ENCODE measurements around the gene TXNDC2. TPM values are rescaled to one million over a fixed set of nuclear protein-coding genes. Genes with fewer than 3 reads are reported as not detected.

Gene TXNDC2
- total and polyA plus RNA-seq, 4 donors, result 0.12 to 0.19 (median 0.16) TPM; not detected in 1

- H3K4me1 ChIP-seq (ENCODE audit: control insufficient read depth in 5 of 5, insufficient read depth in 5 of 5, low read length in 5 of 5), result peaks cover 0 to 24% (median 1%) of the 10 kb centered on the region in 5 donors
- H3K4me3 ChIP-seq, result no peak overlapping the region
- no peaks in the 10 kb centered on the region for H3K9me3 ChIP-seq (ENCODE audit: control insufficient read depth in 4 of 4, insufficient read depth in 3 of 4, low read length in 3 of 4)
- DNase-seq, result no peak
- TF ChIP-seq CTCF (IDR thresholded peaks at IDR 0.05; ENCODE audit: control extremely low read depth, extremely low read depth), result no peak
- no peak overlapping the region for H3K27ac ChIP-seq (ENCODE audit: low read depth in 1 of 2, low read length in 1 of 2)
- no peak for ATAC-seq (ENCODE audit: insufficient read depth, low FRiP score)
- H3K27me3 ChIP-seq (ENCODE audit: control insufficient read depth in 3 of 3, insufficient read depth in 3 of 3, low read length in 2 of 3), result no peaks in the 10 kb centered on the region
- peaks cover 1 to 19% (median 11%) of the 10 kb centered on the region in 4 donors for H3K36me3 ChIP-seq (ENCODE audit: control insufficient read depth in 4 of 4, insufficient read depth in 4 of 4, low read length in 4 of 4)
- 78 to 88% methylated on average over 1 of the region's 1 CpG for WGBS, 2 donors
- H3K9ac ChIP-seq (ENCODE audit: insufficient read depth in 1 of 2, low read length in 2 of 2), result no peak overlapping the region
These were observed 45.4 kb downstream of the TXNDC2 start for GRCh38 chr18:9931146-9931545.

GRCh38 chr18:9931678-9932077 lies 45.9 kb downstream of the TXNDC2 start:
- peaks cover 6 to 23% (median 13%) of the 10 kb centered on the region in 4 donors for H3K36me3 ChIP-seq (ENCODE audit: control insufficient read depth in 4 of 4, insufficient read depth in 4 of 4, low read length in 4 of 4)
- no peak for ATAC-seq (ENCODE audit: insufficient read depth, low FRiP score)
- no peak overlapping the region for H3K4me3 ChIP-seq
- H3K9me3 ChIP-seq (ENCODE audit: control insufficient read depth in 4 of 4, insufficient read depth in 3 of 4, low read length in 3 of 4), result no peaks in the 10 kb centered on the region
- no peak overlapping the region for H3K27ac ChIP-seq (ENCODE audit: low read depth in 1 of 2, low read length in 1 of 2)
- H3K4me1 ChIP-seq (ENCODE audit: control insufficient read depth in 5 of 5, insufficient read depth in 5 of 5, low read length in 5 of 5), result peaks cover 0 to 18% (median 0%) of the 10 kb centered on the region in 5 donors
- TF ChIP-seq CTCF (IDR thresholded peaks at IDR 0.05; ENCODE audit: control extremely low read depth, extremely low read depth), result no peak
- no peak overlapping the region for H3K9ac ChIP-seq (ENCODE audit: insufficient read depth in 1 of 2, low read length in 2 of 2)
- 66 to 73% methylated on average over 5 of the region's 5 CpGs for WGBS, 2 donors
- H3K27me3 ChIP-seq (ENCODE audit: control insufficient read depth in 3 of 3, insufficient read depth in 3 of 3, low read length in 2 of 3), result no peaks in the 10 kb centered on the region
- DNase-seq, result no peak

- Histone ChIP-seq H3K36me3 (ENCODE audit: control insufficient read depth in 4 of 4, insufficient read depth in 4 of 4, low read length in 4 of 4) (peaks cover 11 to 39% (median 19%) of the 10 kb centered on the region in 4 donors), H3K9ac (ENCODE audit: insufficient read depth in 1 of 2, low read length in 2 of 2) (no peak overlapping the region), H3K4me1 (ENCODE audit: control insufficient read depth in 5 of 5, insufficient read depth in 5 of 5, low read length in 5 of 5) (peaks cover 0 to 14% (median 0%) of the 10 kb centered on the region in 5 donors), H3K4me3 (no peak overlapping the region), H3K27ac (ENCODE audit: low read depth in 1 of 2, low read length in 1 of 2) (no peak overlapping the region), H3K27me3 (ENCODE audit: control insufficient read depth in 3 of 3, insufficient read depth in 3 of 3, low read length in 2 of 3) (no peaks in the 10 kb centered on the region), H3K9me3 (ENCODE audit: control insufficient read depth in 4 of 4, insufficient read depth in 3 of 4, low read length in 3 of 4) (no peaks in the 10 kb centered on the region)
- ATAC-seq (ENCODE audit: insufficient read depth, low FRiP score) (no peak), DNase-seq (no peak)
- TF ChIP-seq CTCF (IDR thresholded peaks at IDR 0.05; ENCODE audit: control extremely low read depth, extremely low read depth), result no peak
- 86% methylated on average over 3 of the region's 3 CpGs for WGBS, 2 donors
These were observed 48.1 kb downstream of the TXNDC2 start for GRCh38 chr18:9933865-9934264.

GRCh38 chr18:9934274-9934673 lies 48.5 kb downstream of the TXNDC2 start:
- H3K27me3 ChIP-seq (ENCODE audit: control insufficient read depth in 3 of 3, insufficient read depth in 3 of 3, low read length in 2 of 3), result no peaks in the 10 kb centered on the region
- no peak overlapping the region for H3K4me3 ChIP-seq
- no peaks in the 10 kb centered on the region for H3K9me3 ChIP-seq (ENCODE audit: control insufficient read depth in 4 of 4, insufficient read depth in 3 of 4, low read length in 3 of 4)
- no peak overlapping the region for H3K9ac ChIP-seq (ENCODE audit: insufficient read depth in 1 of 2, low read length in 2 of 2)
- ATAC-seq (ENCODE audit: insufficient read depth, low FRiP score) (no peak), DNase-seq (no peak)
- no peak overlapping the region for H3K27ac ChIP-seq (ENCODE audit: low read depth in 1 of 2, low read length in 1 of 2)
- 89 to 92% methylated on average over 3 of the region's 3 CpGs for WGBS, 2 donors
- TF ChIP-seq CTCF (IDR thresholded peaks at IDR 0.05; ENCODE audit: control extremely low read depth, extremely low read depth), result no peak
- peaks cover 0 to 10% (median 0%) of the 10 kb centered on the region in 5 donors for H3K4me1 ChIP-seq (ENCODE audit: control insufficient read depth in 5 of 5, insufficient read depth in 5 of 5, low read length in 5 of 5)
- peaks cover 11 to 39% (median 19%) of the 10 kb centered on the region in 4 donors for H3K36me3 ChIP-seq (ENCODE audit: control insufficient read depth in 4 of 4, insufficient read depth in 4 of 4, low read length in 4 of 4)
